ENCODE data around the gene GP9. TPM values are rescaled to one million over a fixed set of nuclear protein-coding genes. Genes with fewer than 3 reads are reported as not detected.

Gene GP9
- total and polyA plus RNA-seq, 4 donors, result 0.16 to 12.0 TPM; not detected in 2

GRCh38 chr3:129056451-129057173 lies 4.0 kb upstream of the GP9 start:
- TF ChIP-seq HNF4G (IDR thresholded peaks at IDR 0.05) (no peak), ZBTB33 (IDR thresholded peaks at IDR 0.05) (no peak), NR2F2 (IDR thresholded peaks at IDR 0.05) (no peak), HNF4A (conservative IDR thresholded peaks at IDR 0.05) (no peak), YY1 (IDR thresholded peaks at IDR 0.05) (no peak), GABPA (IDR thresholded peaks at IDR 0.05 in 1 of 2, conservative IDR thresholded peaks at IDR 0.05 in 1 of 2) (no peak), FOXA1 (IDR thresholded peaks at IDR 0.05) (no peak), TAF1 (conservative IDR thresholded peaks at IDR 0.05) (no peak), RAD21 (IDR thresholded peaks at IDR 0.05) (no peak), JUND (IDR thresholded peaks at IDR 0.05) (no peak), FOXA2 (IDR thresholded peaks at IDR 0.05) (no peak), CTCF (IDR thresholded peaks at IDR 0.05; ENCODE audit: low read depth, low read length, missing input control) (no peak), ATF3 (IDR thresholded peaks at IDR 0.05) (no peak), MAX (IDR thresholded peaks at IDR 0.05) (no peak), RXRA (IDR thresholded peaks at IDR 0.05) (no peak), EGR1 (IDR thresholded peaks at IDR 0.05; ENCODE audit: low read depth in 2 of 2) (no peak), REST (IDR thresholded peaks at IDR 0.05) (no peak), SP1 (IDR thresholded peaks at IDR 0.05) (no peak)
- 74% methylated on average over 9 of the region's 9 CpGs for WGBS
- no peaks in the 10 kb centered on the region for H3K9me3 ChIP-seq (ENCODE audit: control insufficient read depth in 4 of 4, low read length in 3 of 4)
- H3K4me3 ChIP-seq (ENCODE audit: low read depth in 1 of 3, low read length in 3 of 3), result no peak overlapping the region
- H3K9ac ChIP-seq (ENCODE audit: low read depth in 1 of 2, low read length in 2 of 2), result no peak overlapping the region
- no peaks in the 10 kb centered on the region for H3K36me3 ChIP-seq (ENCODE audit: control insufficient read depth in 4 of 4, insufficient read depth in 3 of 4, low read depth in 1 of 4, low read length in 3 of 4)
- H3K27ac ChIP-seq (ENCODE audit: low read depth in 1 of 2, low read length in 2 of 2), result no peak overlapping the region
- DNase-seq (ENCODE audit: low spot score), result peak; percentile 67
- peaks cover 8 to 29% (median 25%) of the 10 kb centered on the region in 4 donors for H3K4me1 ChIP-seq (ENCODE audit: control insufficient read depth in 4 of 4, insufficient read depth in 4 of 4, low read length in 3 of 4)
- H3K27me3 ChIP-seq (ENCODE audit: control insufficient read depth in 4 of 4, insufficient read depth in 4 of 4, low read length in 3 of 4), result no peaks in the 10 kb centered on the region

Data from liver (tissue), 9 donors.